Prostate gland (tissue), 2 donors: ENCODE data around the gene NEO1.

Experiments used
- POLR2AphosphoS5 ChIP-seq: sonication (generic); formaldehyde crosslinking; IDR thresholded peaks from one replicate; pipeline ENCODE4 v1.6.1; 2017; ENCODE audit warnings: antibody characterized with exemption
- TF ChIP-seq, protein P1 (sequence below), 4 experiments: fragments of 200-600 bp in 2 of 4; fragments of 450-650 bp in 2 of 4; sonication (generic) in 2 of 4; IDR thresholded peaks; 1 replicate in 3 of 4; 2 replicates in 1 of 4; pipeline ENCODE4 v1.5.1; 2016 to 2019; ENCODE audit warnings: antibody characterized with exemption in 4 of 4, mild to moderate bottlenecking in 2 of 4, moderate library complexity in 2 of 4

DNA sequence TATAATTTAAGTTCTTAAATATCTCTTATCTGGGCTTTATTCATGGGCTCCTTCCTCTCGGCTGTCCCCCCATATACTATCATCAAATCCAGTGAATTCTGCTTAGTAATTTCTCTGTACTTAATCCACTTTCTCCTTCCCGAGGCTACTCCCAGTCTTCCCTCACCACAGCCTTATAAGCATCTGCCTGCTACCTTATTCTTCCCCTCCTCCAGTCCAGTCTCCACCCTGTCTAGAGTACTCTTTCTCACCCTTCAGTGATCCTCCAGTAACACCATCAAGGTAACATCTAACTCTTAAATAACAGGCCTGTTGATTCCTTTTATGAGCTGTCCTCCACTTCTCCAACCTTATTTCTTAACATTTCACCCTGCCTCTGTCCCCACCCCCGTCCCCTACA is 65.8 kb downstream of the NEO1 start:
- TF ChIP-seq, protein P1, sequence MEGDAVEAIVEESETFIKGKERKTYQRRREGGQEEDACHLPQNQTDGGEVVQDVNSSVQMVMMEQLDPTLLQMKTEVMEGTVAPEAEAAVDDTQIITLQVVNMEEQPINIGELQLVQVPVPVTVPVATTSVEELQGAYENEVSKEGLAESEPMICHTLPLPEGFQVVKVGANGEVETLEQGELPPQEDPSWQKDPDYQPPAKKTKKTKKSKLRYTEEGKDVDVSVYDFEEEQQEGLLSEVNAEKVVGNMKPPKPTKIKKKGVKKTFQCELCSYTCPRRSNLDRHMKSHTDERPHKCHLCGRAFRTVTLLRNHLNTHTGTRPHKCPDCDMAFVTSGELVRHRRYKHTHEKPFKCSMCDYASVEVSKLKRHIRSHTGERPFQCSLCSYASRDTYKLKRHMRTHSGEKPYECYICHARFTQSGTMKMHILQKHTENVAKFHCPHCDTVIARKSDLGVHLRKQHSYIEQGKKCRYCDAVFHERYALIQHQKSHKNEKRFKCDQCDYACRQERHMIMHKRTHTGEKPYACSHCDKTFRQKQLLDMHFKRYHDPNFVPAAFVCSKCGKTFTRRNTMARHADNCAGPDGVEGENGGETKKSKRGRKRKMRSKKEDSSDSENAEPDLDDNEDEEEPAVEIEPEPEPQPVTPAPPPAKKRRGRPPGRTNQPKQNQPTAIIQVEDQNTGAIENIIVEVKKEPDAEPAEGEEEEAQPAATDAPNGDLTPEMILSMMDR (IDR thresholded peaks at IDR 0.05), result no peak
- no peak for TF ChIP-seq POLR2AphosphoS5
